OCI-LY1 (cell line): ENCODE data around the gene UNC13A.

Experiments
- H2AFZ ChIP-seq: fragments of 200-600 bp; sonication (generic), shearing (Covaris generic); 2 replicates; pipeline ENCODE4 v1.6.0; 2014; ENCODE audit warnings: antibody characterized with exemption, mild to moderate bottlenecking, low read length
- H3F3A ChIP-seq: fragments of 200-600 bp; sonication (generic), shearing (Covaris generic); 2 replicates; pipeline ENCODE4 v1.6.0; 2014; ENCODE audit warnings: mild to moderate bottlenecking, antibody characterized with exemption, low read length, moderate library complexity; ENCODE audit not compliant: insufficient read depth
- H3K27ac ChIP-seq: fragments of 200-600 bp; sonication (generic); 2 replicates; pipeline ENCODE4 v1.5.1; 2014; ENCODE audit warnings: low read length, mixed run types, mild to moderate bottlenecking, low read depth; ENCODE audit not compliant: poor library complexity, severe bottlenecking
- H3K27me3 ChIP-seq: fragments of 200-600 bp; sonication (generic); 2 replicates; pipeline ENCODE4 v1.6.0; 2014; ENCODE audit warnings: antibody characterized with exemption, mild to moderate bottlenecking, low read length, moderate library complexity; ENCODE audit not compliant: insufficient read depth
- H3K36me3 ChIP-seq: fragments of 200-600 bp; sonication (generic); 2 replicates; pipeline ENCODE4 v1.6.1; 2014; ENCODE audit warnings: mild to moderate bottlenecking, antibody characterized with exemption, low read length, moderate library complexity, mixed read lengths; ENCODE audit not compliant: insufficient read depth
- H3K4me1 ChIP-seq: fragments of 200-600 bp; sonication (generic); 2 replicates; pipeline ENCODE4 v1.5.1; 2014; ENCODE audit warnings: mild to moderate bottlenecking, low read length, moderate library complexity; ENCODE audit not compliant: insufficient read depth, severe bottlenecking
- H3K4me2 ChIP-seq: fragments of 200-600 bp; sonication (generic), shearing (Covaris generic); 2 replicates; pipeline ENCODE4 v1.6.1; 2014; ENCODE audit warnings: low read length
- H3K4me3 ChIP-seq: fragments of 200-600 bp; sonication (generic); 2 replicates; pipeline ENCODE4 v1.5.1; 2014; ENCODE audit warnings: low read length, low read depth, mild to moderate bottlenecking, mixed read lengths; ENCODE audit not compliant: poor library complexity, severe bottlenecking
- H3K79me2 ChIP-seq: fragments of 200-600 bp; shearing (Covaris generic); 2 replicates; pipeline ENCODE4 v1.6.1; 2016; ENCODE audit warnings: mixed run types, low read length, mixed read lengths; ENCODE audit not compliant: insufficient read depth
- H3K9ac ChIP-seq: fragments of 200-600 bp; sonication (generic), shearing (Covaris generic); 2 replicates; pipeline ENCODE4 v1.6.1; 2014; ENCODE audit warnings: mild to moderate bottlenecking, low read length, mixed read lengths
- H3K9me2 ChIP-seq: fragments of 200-600 bp; sonication (generic), shearing (Covaris generic); 2 replicates; pipeline ENCODE4 v1.6.1; 2014; ENCODE audit warnings: low read depth, mild to moderate bottlenecking, low read length, mixed read lengths
- H3K9me3 ChIP-seq: fragments of 200-600 bp; shearing (Covaris generic); 2 replicates; pipeline ENCODE4 v1.6.1; 2014; ENCODE audit warnings: low read length, mixed read lengths
- H4K20me1 ChIP-seq: fragments of 200-600 bp; sonication (generic), shearing (Covaris generic); 2 replicates; pipeline ENCODE4 v1.6.0; 2016; ENCODE audit warnings: mild to moderate bottlenecking, low read length; ENCODE audit not compliant: insufficient read depth
- EZH2 ChIP-seq: fragments of 200-600 bp; sonication (generic), shearing (Covaris generic); IDR thresholded peaks from 2 replicates; pipeline ENCODE4 v1.8.0; 2017; ENCODE audit warnings: borderline replicate concordance, mixed run types, mild to moderate bottlenecking, antibody characterized with exemption, low read length, moderate library complexity, mixed read lengths
- TF ChIP-seq, protein P1 (sequence below): fragments of 200-600 bp; sonication (generic), shearing (Covaris generic); IDR thresholded peaks from 2 replicates; pipeline ENCODE4 v1.5.1; 2017; ENCODE audit warnings: mild to moderate bottlenecking, antibody characterized with exemption, low read length, moderate library complexity, mixed read lengths

UNC13A gene

GRCh38 chr19:17617807-17618192, 70.4 kb downstream of the UNC13A start:
- Histone ChIP-seq H4K20me1 (no peaks in the 10 kb centered on the region), H3K4me3 (no peak overlapping the region), H3K36me3 (no peaks in the 10 kb centered on the region)

GRCh38 chr19:17616961-17617806, 71.0 kb downstream of the UNC13A start:
- H4K20me1 ChIP-seq, result no peaks in the 10 kb centered on the region
- no peak overlapping the region for H3K27ac ChIP-seq
- TF ChIP-seq EZH2, result no peak
- TF ChIP-seq, protein P1, sequence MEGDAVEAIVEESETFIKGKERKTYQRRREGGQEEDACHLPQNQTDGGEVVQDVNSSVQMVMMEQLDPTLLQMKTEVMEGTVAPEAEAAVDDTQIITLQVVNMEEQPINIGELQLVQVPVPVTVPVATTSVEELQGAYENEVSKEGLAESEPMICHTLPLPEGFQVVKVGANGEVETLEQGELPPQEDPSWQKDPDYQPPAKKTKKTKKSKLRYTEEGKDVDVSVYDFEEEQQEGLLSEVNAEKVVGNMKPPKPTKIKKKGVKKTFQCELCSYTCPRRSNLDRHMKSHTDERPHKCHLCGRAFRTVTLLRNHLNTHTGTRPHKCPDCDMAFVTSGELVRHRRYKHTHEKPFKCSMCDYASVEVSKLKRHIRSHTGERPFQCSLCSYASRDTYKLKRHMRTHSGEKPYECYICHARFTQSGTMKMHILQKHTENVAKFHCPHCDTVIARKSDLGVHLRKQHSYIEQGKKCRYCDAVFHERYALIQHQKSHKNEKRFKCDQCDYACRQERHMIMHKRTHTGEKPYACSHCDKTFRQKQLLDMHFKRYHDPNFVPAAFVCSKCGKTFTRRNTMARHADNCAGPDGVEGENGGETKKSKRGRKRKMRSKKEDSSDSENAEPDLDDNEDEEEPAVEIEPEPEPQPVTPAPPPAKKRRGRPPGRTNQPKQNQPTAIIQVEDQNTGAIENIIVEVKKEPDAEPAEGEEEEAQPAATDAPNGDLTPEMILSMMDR, result no peak
- no peaks in the 10 kb centered on the region for H3K9me2 ChIP-seq
- no peaks in the 10 kb centered on the region for H3K4me1 ChIP-seq
- no peak overlapping the region for H3K9ac ChIP-seq
- H3K79me2 ChIP-seq, result no peaks in the 10 kb centered on the region
- no peaks in the 10 kb centered on the region for H3K9me3 ChIP-seq
- no peaks in the 10 kb centered on the region for H3K36me3 ChIP-seq
- H3K4me2 ChIP-seq, result no peak overlapping the region
- no peaks in the 10 kb centered on the region for H3K27me3 ChIP-seq
- H2AFZ ChIP-seq, result no peak overlapping the region
- no peak overlapping the region for H3K4me3 ChIP-seq
- H3F3A ChIP-seq, result no peaks in the 10 kb centered on the region

More at GRCh38 chr19:17617807-17618192, 70.4 kb downstream of the UNC13A start:
- Histone ChIP-seq H2AFZ (no peak overlapping the region), H3K4me1 (no peaks in the 10 kb centered on the region), H3K9ac (no peak overlapping the region), H3K9me3 (no peaks in the 10 kb centered on the region), H3F3A (no peaks in the 10 kb centered on the region), H3K79me2 (no peaks in the 10 kb centered on the region), H3K27ac (no peak overlapping the region), H3K4me2 (no peak overlapping the region), H3K27me3 (no peaks in the 10 kb centered on the region), H3K9me2 (no peaks in the 10 kb centered on the region)
- TF ChIP-seq EZH2, result no peak
- TF ChIP-seq, protein P1, result no peak

DNA sequence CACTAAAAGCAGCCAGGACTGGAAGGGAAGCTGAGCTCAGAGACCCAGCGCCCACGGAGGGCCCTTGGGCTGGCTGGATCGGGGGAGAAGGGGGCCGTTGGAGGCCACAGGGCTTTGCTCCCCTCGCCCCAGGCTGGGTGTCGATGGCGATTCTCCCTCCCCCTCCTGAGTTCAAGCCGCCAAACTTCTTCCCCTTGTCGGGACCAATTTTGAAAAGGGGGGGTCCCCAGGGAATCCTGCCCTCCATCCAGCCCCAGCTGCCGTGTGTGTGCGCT, 71.5 kb downstream of the UNC13A start:
- Histone ChIP-seq H2AFZ (no peak overlapping the region), H3F3A (no peaks in the 10 kb centered on the region), H3K27me3 (no peaks in the 10 kb centered on the region), H3K4me1 (no peaks in the 10 kb centered on the region), H3K4me2 (no peak overlapping the region), H3K36me3 (no peaks in the 10 kb centered on the region), H3K79me2 (no peaks in the 10 kb centered on the region), H3K9ac (no peak overlapping the region), H3K9me2 (no peaks in the 10 kb centered on the region), H3K4me3 (no peak overlapping the region), H3K27ac (no peak overlapping the region), H4K20me1 (no peaks in the 10 kb centered on the region), H3K9me3 (no peaks in the 10 kb centered on the region)
- TF ChIP-seq, protein P1, result no peak
- TF ChIP-seq EZH2, result no peak
